ENCODE data around the gene PTPRN2.
"Not testable (repeated sequence)": the region's sequence is repeated elsewhere in the genome, so short reads cannot be mapped to it uniquely, and the experiment has no call there.

Gene PTPRN2

DNA sequence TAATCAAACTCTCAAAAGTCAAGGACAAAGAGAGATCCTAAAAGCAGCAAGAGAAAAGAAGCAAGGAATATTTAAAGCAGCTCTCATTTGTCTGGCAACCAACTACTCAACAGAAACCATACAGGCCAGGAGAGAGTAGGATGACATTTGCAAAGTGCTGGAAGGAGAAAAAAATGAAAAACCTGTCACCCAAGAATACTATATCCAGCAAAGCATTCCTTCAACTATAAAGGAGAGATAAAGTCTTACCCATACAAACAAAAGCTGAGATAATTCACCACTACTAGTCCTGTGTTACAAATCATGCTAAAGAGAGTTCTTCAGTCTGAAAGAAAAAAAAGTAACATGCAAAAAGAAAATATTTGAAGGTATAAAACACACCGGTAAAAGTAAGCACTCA lies 357.7 kb downstream of the PTPRN2 start:
- DNase-seq (ENCODE audit: low spot score): no peak

DNA sequence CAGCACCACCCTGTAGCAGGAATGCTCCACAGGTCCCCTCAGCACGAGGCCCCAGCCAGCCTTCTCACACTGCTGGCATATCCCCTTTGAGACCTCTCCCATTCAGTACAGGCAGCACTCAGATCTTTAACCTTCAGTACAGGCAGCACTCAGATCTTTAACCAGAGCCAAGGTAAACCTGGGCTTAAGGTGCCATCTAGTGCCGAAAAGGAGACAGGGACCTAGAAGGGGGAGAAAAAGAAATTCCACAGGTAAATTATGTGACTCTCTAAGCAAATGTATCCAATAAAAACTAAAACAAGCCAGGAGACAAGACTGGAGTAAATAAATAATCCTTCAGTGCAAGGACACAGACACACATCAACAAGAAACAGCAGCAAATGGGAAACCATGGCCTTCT lies 358.6 kb downstream of the PTPRN2 start:
- DNase-seq (ENCODE audit: low spot score): no peak

DNA sequence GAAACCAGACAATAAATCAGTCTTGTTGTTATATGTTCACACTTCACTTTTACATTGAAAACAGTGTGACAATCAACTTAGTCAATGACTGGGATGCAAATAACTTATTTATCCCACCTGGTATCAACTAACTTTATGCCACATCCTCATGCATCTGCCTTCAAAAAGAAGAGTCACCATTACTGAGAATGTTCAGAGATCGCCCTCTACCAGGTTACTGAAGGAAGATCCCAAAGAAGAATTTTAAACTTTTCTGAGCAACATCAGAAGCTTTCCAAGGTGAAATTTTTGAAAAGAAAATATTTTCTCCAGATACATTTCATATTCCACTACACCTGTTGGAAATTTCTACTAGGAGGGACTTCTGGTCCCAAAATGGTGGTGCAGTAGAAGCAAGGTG lies 359.5 kb downstream of the PTPRN2 start:
- no peak for DNase-seq (ENCODE audit: low spot score)

DNA sequence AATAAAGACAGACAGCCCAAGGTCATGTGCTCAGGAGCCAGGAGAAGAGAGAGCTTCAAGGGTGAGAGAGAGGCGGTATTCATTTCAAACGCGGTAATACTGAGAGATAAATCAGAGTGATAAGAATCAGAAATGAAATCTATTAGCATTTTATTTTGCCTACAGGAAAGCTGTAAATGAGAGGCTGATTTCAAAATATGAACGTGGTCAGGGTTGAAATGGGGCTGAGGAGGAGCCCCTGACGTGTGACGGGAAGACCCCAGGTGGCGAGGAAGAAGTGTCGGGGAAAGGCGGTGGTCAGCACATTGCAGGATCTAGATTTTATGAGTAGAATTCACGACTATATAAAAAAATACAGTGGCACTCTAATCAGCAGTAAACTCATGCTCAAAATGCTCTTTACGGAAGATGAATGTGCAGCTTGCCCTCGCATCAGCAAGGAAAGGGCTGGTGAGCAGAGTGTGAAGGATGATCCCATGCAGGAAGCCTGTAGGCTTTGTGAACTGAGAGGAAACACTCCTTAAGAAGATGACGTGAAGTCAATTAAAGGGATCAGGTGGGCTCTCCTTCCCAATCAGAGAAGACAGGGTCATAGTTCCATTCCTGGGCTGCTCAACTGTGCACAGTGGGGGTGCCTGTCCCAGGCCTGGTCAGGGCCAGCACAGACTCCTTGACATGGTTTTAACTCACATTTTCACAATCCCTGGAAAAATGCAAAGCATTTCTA lies 360.2 kb downstream of the PTPRN2 start:
- no peak for DNase-seq (ENCODE audit: low spot score)

DNA sequence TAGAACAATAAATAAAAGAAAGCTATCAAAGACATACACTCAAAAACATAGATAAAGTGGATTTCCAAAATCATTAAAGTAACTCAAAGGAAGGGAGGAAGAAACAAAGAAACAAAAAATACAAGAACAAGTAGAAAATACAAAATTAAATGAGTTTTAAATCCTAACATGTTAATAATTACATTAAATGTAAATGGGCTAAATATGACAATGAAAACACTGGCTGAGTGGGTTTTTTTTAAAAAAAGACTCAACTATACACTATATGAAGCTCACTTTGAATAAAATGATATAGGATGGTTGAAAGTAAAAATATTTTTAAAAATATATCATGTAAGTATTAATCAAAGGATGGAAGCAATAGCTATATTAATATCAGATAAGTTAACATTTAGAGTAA lies 371.4 kb downstream of the PTPRN2 start:
- DNase-seq (ENCODE audit: low spot score): no peak

DNA sequence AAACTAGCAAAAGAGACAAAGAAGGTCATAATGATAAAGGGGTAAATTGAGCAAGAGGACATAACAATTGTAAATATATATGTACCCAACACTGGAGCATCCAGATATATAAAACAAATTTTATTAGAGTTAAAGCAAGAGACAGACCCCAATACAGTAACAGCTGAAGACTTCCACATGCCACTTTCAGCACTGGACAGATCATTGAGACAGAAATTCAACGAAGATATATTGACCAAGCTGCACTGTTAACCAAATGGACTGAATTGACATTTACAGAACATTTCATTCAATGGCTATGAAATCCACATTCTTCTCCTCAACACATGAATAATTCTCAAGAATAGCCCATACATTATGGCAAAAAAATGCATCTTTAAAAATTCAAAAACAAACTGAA lies 378.2 kb downstream of the PTPRN2 start:
- DNase-seq (ENCODE audit: low spot score): no peak

DNA sequence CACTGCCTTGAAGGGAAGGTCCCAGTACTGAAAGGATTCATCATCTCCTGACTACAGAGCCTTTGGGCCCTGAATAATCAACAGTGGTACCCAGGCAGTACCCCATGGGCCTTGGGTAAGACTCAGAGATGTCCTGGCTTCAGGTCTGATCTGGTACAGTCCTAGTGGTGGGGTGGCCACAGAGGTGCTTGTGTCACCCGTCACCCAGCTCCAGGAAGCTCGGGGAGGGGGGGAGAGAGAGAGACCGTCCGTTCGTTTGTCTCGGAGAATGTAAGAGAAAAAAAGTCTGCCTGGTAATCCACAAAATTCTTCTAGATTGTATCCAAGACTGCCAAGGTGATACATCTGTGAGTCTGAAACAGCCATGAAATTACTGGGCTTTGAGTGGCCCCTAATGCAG lies 381.3 kb downstream of the PTPRN2 start:
- no peak for DNase-seq (ENCODE audit: low spot score)

DNA sequence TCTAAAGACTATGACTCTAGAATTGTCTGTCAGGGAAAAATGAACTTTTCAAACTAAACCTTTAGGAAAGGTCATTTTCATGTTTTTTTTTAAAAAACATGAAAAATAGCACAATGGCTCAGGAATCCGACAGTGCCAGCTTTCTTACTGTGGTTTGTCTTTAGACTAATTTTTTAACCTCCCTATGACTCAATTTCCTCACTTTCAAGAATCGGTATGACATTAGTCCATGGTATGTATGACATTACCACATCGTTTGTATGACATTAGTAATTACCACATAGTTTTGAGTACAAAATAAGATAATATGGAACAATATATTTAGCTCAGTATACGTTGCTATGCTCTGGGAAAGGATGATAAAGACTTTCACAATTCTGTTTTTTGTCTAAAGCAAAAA lies 383.2 kb downstream of the PTPRN2 start:
- DNase-seq (ENCODE audit: low spot score): no peak

DNA sequence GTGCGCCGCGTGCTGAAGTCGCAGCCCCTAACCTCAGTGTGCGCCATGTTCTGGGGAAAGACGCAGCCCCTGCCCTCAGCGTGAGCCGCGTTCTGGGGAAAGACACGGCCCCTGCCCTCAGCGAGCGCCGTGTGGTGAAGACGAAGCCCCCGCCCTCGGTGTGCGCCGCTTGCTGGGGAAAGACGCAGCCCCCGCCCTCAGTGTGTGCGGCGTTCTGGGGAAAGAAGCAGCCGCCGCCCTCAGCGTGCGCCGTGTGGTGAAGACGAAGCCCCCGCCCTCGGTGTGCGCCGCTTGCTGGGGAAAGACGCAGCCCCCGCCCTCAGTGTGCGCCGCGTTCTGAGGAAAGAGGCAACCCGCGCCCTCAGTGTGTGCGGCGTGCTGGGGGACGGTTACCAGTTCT lies 383.7 kb downstream of the PTPRN2 start:
- DNase-seq (ENCODE audit: low spot score): not testable (repeated sequence)

DNA sequence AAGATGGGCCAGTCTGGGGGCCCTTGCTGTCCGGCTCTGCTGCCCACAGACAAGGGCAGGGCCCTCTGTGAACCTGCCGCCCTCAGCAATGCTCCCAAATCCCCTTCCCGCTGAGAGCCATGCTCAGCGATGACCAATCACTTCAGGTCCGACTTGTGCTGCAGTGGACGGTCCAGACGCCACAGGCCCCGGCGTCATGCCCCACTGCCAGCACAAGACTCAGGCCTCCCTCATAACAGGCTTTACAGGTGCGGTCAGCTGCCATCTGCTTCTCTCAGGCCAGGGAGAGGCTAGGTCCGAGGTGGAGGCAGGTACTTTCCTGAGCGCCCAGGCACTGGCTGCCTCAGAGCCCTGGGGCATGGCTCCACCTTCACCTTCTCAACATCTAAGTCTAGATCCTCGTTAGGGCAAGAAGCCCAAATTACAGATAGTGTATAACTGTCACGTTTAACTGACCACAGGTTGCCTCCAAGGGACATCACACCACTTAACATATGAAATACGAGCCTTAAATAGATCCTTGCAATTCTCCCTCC lies 393.2 kb downstream of the PTPRN2 start:
- no peak for DNase-seq (ENCODE audit: low spot score)

DNA sequence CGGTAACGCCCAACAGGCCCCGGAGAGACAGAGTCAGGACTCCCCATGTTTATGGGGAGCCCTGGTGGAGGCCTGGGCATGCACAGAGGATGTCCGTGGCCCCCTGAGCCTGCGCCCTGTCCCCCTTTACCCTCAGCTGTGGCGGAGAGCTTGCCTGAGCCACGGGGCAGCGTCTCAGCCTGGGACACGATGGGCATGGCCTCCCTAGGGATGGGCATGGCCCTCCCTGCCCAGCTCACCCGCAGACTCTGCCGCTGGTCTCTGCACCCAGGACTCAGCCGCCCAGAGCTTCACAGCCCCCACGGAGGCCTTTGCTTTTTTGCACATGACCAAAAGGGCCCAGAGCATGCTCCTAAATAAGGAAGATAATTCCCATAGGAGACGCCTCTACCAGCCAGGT lies 394.2 kb downstream of the PTPRN2 start:
- no peak for DNase-seq (ENCODE audit: low spot score)

DNA sequence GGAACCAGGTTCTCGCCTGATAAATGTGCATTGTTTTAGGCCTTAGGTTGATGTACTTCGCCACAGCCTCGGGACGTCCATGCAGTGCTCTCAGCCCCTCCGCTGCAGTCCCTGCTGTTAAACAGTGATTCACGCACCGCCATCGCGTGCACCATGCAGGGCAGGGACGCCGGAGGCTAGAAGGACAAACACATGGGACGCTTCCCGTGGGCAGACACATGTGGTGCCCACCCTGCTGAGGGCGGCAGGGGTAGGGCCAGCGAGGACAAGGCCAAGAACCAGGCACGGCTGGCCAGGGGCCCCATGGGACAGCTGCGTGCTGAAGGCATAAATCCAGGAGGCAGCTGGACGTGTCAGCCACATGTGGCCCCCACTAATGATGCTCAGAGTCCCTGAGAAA lies 394.7 kb downstream of the PTPRN2 start:
- no peak for DNase-seq (ENCODE audit: low spot score)

DNA sequence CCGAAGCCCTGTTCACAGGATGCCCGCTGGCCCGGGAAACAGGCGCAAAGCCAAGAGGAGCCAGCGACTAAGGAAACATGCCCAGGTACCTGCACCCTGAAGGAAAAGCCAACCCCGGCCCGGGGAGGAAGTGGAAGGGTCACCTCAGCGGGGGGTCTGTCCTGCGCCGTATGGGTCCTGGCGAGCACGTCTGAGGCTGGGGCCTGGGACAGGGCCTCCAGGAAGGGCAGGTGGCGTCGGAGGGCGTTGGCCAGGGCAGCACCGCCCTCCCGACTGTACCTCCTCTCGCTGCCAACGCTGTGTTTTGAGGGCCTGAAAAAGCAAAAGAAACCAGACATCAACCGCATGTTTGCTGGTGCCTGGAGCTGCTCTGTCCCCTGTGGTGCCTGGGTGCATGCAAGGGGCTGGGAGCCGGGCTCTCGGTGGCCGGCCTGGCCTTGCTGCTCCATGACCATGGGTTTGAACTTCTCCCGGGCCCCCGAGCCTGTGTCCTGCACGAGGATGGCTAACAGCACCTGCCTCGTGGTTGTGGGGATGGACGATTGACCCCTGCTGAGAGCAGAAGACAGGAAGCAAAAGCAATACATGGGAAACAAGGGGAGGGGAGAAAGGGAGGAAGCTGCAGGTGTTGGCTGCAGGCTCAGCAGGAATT lies 395.3 kb downstream of the PTPRN2 start:
- no peak for DNase-seq (ENCODE audit: low spot score)

DNA sequence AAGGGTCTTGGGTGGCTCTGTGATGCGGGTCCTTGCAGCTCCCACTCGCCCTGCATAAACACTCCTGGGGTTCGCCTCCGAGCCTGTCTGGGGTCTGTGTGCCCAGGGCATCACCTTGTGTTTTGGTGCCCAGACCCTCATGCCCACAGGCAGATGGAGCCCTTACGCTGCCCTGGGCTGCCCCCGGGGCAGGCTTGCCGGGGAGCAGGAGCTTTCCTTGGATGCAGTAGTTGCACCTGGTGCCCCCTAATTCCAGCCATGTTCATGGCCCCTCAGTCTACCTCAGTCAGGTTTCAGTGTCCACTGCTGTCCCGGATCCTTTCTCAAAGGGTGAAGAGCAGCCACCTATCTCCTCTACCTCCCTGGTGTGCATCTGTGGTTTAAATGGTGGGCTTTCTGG lies 396.0 kb downstream of the PTPRN2 start:
- DNase-seq (ENCODE audit: low spot score): no peak

DNA sequence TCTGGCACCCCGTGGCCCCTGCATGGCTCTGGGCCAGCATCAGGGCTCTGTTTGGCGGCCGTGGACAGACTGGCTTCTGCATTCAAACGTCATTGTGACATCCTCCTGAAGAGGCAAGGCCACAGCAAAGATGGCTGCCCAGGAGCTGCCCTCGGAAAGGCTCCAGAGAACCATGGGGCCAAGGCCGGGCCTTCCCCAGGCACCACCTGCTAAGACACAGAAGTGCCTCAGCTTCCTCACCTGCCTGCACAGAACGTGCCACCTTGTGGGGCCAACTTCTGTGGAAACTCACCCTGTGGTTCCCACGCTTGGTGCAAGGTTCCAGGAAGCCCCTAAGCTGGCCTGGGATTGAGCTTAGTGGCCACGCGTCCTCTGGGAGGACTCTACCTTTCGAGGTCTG lies 396.9 kb downstream of the PTPRN2 start:
- DNase-seq (ENCODE audit: low spot score): no peak

DNA sequence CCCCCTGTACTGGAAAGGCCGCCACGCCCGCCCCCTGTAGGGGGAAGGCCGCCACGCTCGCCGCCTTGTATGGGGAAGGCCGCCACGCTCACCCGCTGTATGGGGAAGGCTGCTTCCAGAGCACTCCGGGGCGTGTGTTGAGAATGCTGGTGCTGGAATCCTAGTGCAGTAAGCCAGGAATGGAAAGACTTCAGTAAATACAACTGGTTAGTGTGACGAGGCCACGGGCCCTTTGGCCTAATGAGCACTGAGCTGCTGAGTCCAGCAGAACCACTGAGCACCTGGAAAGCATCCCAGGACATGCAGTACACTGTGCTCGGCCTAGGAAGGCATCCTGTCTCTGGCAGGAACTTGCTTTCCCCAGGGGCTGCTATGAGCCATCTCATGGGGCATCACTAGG lies 398.9 kb downstream of the PTPRN2 start:
- DNase-seq (ENCODE audit: low spot score): no peak

DNA sequence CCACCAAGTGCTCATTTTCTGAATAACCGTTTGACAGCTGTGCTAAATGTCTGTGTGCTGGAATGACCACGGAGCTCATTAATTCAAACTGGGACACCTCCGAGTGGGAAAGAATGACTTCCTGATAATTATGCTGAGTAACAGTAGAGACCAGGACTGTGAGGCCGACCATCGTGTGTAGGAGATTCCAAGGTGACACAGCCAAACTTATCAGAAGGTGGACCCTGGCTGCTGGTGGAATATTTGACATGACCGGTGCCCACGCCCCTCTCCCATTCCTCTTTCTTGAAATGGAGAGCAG lies 400.0 kb downstream of the PTPRN2 start:
- no peak for DNase-seq (ENCODE audit: low spot score)

DNA sequence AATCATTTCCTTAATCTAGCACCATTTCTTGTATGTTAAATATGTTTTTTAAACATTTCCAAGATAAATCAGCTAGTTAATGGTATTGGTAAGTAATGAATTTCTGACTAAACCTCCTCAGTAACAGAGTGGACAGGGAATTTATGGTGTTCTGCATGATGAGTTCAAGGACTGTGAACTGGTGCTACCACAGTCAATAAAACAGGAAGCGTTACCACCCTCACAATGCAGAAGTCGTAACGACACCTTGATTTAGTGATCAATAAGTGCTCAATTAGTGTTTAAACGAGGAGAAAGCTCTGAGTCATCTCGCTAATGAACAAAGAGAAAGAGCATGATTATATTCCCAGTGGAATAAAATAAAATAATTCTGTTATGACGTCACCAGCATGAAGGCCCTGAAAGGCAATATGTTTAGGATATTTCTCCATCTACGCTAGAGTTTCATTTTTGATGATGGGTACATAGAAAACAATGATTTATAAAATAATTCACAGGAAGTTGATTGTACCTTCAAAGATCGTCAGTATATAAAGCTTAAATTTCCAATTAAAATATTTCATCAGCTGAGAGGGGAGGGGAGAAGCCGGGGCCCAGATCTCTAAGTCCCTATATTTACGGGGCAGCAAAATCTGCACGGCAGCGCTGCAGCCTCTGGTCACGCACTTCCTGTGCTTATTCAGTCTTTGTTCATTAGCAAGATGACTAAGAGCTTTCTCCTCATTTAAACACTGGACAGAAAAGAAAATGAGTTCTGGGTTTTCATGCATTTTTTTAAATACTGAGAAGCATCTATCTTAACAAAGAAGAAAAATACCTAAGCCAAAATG lies 400.5 kb downstream of the PTPRN2 start:
- DNase-seq (ENCODE audit: low spot score): no peak

DNA sequence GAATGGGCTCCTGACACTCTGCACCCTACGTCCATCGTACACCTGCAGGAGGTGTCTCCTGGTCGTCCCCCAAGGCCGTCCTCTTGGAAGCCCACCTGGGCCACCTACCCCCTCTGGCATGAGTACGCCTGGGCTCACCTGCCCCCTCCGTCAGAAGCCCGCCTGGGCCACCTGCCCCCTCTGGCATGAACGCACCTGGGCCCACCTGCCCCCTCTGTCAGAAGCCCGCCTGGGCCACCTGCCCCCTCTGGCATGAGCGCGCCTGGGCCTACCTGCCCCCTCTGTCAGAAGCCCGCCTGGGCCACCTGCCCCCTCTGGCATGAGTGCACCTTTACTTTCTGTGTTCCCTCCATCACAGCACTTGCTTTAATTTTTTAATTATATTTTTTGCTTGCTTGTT lies 401.2 kb downstream of the PTPRN2 start:
- no peak for DNase-seq (ENCODE audit: low spot score)

DNA sequence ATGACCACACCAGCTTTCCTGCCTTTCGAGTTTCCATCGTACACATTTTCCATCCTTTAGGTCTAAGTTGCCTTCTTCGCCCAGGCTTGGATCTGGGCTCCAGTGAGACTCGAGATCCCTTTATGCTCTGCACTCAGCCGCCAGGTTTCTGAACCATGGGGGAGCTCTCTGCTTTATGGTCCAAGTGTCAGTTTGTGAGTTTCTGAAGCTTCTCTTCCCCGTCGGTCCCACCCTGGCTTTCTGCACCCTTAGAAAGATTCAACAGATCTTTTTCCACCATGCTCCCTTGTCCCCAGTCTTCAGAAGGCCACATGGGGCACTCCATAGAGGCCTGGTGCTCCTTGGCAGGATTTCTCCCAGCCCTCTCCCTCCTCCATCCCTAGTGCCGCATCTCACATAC lies 402.0 kb downstream of the PTPRN2 start:
- no peak for DNase-seq (ENCODE audit: low spot score)

DNA sequence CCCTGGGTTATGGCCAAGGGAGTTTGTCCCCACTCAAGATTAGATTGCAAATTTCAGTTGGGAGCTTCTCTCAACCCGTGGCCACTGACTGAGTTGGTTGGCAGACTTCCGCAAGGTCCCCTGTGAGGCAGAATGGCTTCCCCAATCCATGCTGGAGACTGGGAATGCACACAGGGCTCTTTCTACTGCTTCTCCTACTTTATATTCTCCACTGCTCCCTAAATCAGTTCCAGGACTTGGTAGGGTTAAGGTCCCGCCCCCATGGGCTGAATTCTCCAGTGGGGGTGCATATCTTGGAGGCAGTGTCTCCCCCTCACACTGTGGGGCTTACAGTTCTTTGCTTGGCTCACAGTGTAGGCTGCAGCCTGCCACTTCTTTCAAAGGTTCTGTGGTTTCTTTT lies 404.2 kb downstream of the PTPRN2 start:
- DNase-seq (ENCODE audit: low spot score): no peak

DNA sequence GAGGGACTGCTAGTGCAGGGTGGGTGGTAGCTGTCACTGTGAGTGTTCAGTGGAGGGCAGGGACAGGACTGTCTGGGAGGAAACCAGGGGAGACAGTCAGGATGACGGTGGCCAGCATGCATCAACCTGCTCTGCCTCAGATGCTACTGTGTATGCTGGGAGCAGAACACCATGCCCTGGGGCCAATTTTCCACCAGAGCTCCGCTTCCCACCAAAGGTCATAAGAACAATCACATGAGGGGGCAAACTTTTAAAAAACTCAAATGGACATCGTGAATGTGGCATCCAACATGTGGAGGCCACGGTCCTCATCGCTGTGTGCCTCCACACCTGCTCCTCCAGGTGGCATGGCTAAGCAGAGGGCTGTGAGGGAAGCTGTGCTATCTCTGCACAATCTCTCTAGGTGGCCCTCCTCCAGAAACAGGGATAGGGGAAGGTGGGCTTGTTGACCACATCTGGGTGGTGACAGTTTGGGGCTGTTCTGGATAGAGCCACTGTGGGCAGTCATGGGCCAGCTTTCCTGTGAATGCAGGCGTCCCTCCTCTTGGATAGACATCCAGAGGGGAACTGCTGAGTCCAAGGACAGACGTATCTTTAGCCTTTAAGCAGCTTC lies 411.0 kb downstream of the PTPRN2 start:
- no peak for DNase-seq (ENCODE audit: low spot score)

DNA sequence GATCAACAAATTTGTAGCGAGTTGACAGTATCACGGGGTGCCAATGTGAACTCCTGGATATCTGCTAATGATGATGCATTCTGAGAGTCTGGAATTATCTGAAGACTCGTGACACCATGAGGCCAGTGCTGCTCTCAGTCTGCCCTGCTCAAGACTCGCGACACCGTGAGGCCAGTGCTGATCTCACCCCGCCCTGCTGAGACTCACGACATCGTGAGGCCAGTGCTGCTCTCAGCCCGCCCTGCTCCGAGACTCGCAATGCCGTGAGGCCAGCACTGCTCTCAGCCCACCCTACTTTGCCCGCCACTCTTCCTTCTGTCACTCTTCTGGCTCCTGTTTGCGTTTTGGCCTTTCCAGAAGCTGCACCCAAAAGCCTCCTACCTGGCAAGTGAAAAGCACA lies 411.8 kb downstream of the PTPRN2 start:
- no peak for DNase-seq (ENCODE audit: low spot score)
